GM18498 (cell line): ENCODE results near the gene CFAP57.

ENCODE experiments used
- ATAC-seq: cut with Tn5 transposase; IDR thresholded peaks from one replicate; pipeline ENCODE4 v1.9.1; 2021; ENCODE audit warnings: mild to moderate bottlenecking, moderate library complexity; ENCODE audit not compliant: unreplicated experiment

Gene CFAP57

GRCh38 chr1:43225168-43225567 is 53.0 kb downstream of the CFAP57 start:
- no peak for ATAC-seq

- no peak for ATAC-seq
Measured at GRCh38 chr1:43227143-43227764, 55.1 kb downstream of the CFAP57 start.

- no peak for ATAC-seq
Measured at GRCh38 chr1:43229826-43230780, 58.0 kb downstream of the CFAP57 start.

- no peak for ATAC-seq
Measured at GRCh38 chr1:43232074-43232473, 59.9 kb downstream of the CFAP57 start.

GRCh38 chr1:43232482-43232881 is 60.4 kb downstream of the CFAP57 start:
- no peak for ATAC-seq

GRCh38 chr1:43233631-43234030 is 61.5 kb downstream of the CFAP57 start:
- no peak for ATAC-seq

GRCh38 chr1:43234267-43234666 is 62.1 kb downstream of the CFAP57 start:
- no peak for ATAC-seq

- no peak for ATAC-seq
Measured at GRCh38 chr1:43235040-43235439, 62.9 kb downstream of the CFAP57 start.

GRCh38 chr1:43235451-43236121 is 63.5 kb downstream of the CFAP57 start:
- no peak for ATAC-seq

- ATAC-seq: no peak
Measured at GRCh38 chr1:43237121-43237520, 65.0 kb downstream of the CFAP57 start.

- ATAC-seq: no peak
Measured at GRCh38 chr1:43238085-43238484, 66.0 kb downstream of the CFAP57 start.

- ATAC-seq: peak; percentile 36
Measured at GRCh38 chr1:43238991-43239469, 66.9 kb downstream of the CFAP57 start.

- ATAC-seq: peak; percentile 90
Measured at GRCh38 chr1:43239484-43239883, 67.4 kb downstream of the CFAP57 start.

- no peak for ATAC-seq
Measured at GRCh38 chr1:43241413-43241836, 69.3 kb downstream of the CFAP57 start.

- no peak for ATAC-seq
Measured at GRCh38 chr1:43243299-43243698, 71.2 kb downstream of the CFAP57 start.

- no peak for ATAC-seq
Measured at GRCh38 chr1:43246466-43247213, 74.5 kb downstream of the CFAP57 start.

GRCh38 chr1:43247256-43247921 is 75.3 kb downstream of the CFAP57 start:
- no peak for ATAC-seq

GRCh38 chr1:43250351-43250761 is 78.2 kb downstream of the CFAP57 start:
- ATAC-seq: no peak

- ATAC-seq: no peak
Measured at GRCh38 chr1:43251024-43251423, 78.9 kb downstream of the CFAP57 start.

- ATAC-seq: no peak
Measured at GRCh38 chr1:43252225-43252624, 80.1 kb downstream of the CFAP57 start.
